Natural killer cell (primary cell): ENCODE data around the gene SPDYC. TPM values are rescaled to one million over a fixed set of nuclear protein-coding genes. Genes with fewer than 3 reads are reported as not detected.

Source experiments
- ATAC-seq, 3 donors: fragments of 150-1000 bp in 2 of 3; fragments of 200-7000 bp in 1 of 3; cut with Tn5 transposase; 1 replicate in 1 of 3; 2 replicates in 2 of 3; pipeline ENCODE4 v1.10.0; 2021; ENCODE audit warnings: mild to moderate bottlenecking in 2 of 3, moderate library complexity in 2 of 3
- DNase-seq, 2 donors: peaks; one replicate each; pipeline versions ENCODE4 v3.0.0 to v3.0.0-alpha.2; 2013 to 2021; ENCODE audit warnings: mixed read lengths in 1 of 2
- H3K27ac ChIP-seq: one replicate; pipeline ENCODE4 v1.5.1; 2013; ENCODE audit warnings: mild to moderate bottlenecking, low read length
- H3K27me3 ChIP-seq: one replicate; pipeline ENCODE4 v1.6.1; 2013; ENCODE audit warnings: low read length; ENCODE audit not compliant: control insufficient read depth, insufficient read depth
- H3K36me3 ChIP-seq: one replicate; pipeline ENCODE4 v1.6.1; 2013; ENCODE audit warnings: low read length; ENCODE audit not compliant: control insufficient read depth, insufficient read depth
- H3K4me1 ChIP-seq: one replicate; pipeline ENCODE4 v1.6.1; 2013; ENCODE audit warnings: low read length; ENCODE audit not compliant: control insufficient read depth, insufficient read depth
- H3K4me3 ChIP-seq: one replicate; pipeline ENCODE4 v1.5.1; 2013; ENCODE audit warnings: low read length
- H3K9me3 ChIP-seq: one replicate; pipeline ENCODE4 v1.6.1; 2013; ENCODE audit warnings: low read length; ENCODE audit not compliant: control insufficient read depth, insufficient read depth
- H3K27ac Mint-ChIP-seq, 2 donors: one replicate each; pipeline ENCODE4 v1.8.0; 2022; ENCODE audit warnings: mild to moderate bottlenecking in 2 of 2, mixed read lengths in 2 of 2, moderate library complexity in 1 of 2
- H3K27me3 Mint-ChIP-seq, 2 donors: one replicate each; pipeline ENCODE4 v1.8.0; 2022; ENCODE audit warnings: low read depth in 2 of 2, mixed read lengths in 2 of 2
- H3K36me3 Mint-ChIP-seq: one replicate; pipeline ENCODE4 v1.8.0; 2022; ENCODE audit warnings: mixed read lengths
- H3K4me1 Mint-ChIP-seq, 2 donors: one replicate each; pipeline ENCODE4 v1.8.0; 2022; ENCODE audit warnings: mixed read lengths in 2 of 2
- H3K4me3 Mint-ChIP-seq: one replicate; pipeline ENCODE4 v1.8.0; 2022; ENCODE audit warnings: mild to moderate bottlenecking, moderate library complexity, mixed read lengths
- H3K9me3 Mint-ChIP-seq, 2 donors: one replicate each; pipeline ENCODE4 v1.8.0; 2022; ENCODE audit warnings: mixed read lengths in 2 of 2
- WGBS: methylation state at CpG from one replicate; pipeline ENCODE4 v1.1.7; 2013; ENCODE audit warnings: missing lambda C conversion rate; ENCODE audit not compliant: insufficient coverage; 5-methylcytosine and 5-hydroxymethylcytosine counted together
- intact Hi-C: fragments of 100-400 bp; cut with micrococcal nuclease; formaldehyde crosslinking; loops from one replicate; pipeline ENCODE4 v1.14.2; 2022
- total RNA-seq, 4 donors: library from RNA; stranded (reverse); fragments of 120-200 nt in 1 of 4; gene quantifications; one replicate each; pipeline versions ENCODE4 v1.2.3 to v1.2.4, GENCODE V29; 2013 to 2022
- TF ChIP-seq, protein P1 (sequence below): fragments of 200-600 bp; IDR thresholded peaks from one replicate; pipeline ENCODE4 v1.8.0; 2022; ENCODE audit warnings: antibody characterized with exemption

Gene SPDYC
- total RNA-seq, 3 donors from 2014 or later (not counting 1 experiment from before 2014, with no cell fraction given) = not detected

DNA sequence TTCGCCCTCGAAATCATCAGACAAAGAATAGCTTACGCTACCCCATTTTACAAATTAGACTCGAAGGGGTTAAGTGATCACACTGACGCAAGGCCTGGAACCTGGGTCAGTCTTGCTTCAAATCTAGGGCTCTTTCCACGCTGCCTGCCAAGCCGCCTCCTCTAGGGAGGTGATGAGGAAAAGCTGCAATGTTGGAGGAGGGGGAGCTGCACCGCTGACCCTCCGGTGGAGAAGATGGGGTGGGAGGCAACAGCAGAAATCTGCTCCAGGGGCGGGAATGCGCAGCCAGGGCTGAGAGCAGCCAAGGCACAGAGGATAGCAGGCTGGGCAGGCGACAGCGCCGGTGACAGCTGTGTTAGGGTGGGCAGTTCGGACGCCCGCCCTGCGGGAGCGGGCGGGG is 36.3 kb upstream of the SPDYC start:
- H3K27me3 ChIP-seq = no peaks in the 10 kb centered on the region
- peaks cover 53% of the 10 kb centered on the region for H3K4me1 ChIP-seq
- H3K9me3 Mint-ChIP-seq = no peaks in the 10 kb centered on the region
- TF ChIP-seq, protein P1, sequence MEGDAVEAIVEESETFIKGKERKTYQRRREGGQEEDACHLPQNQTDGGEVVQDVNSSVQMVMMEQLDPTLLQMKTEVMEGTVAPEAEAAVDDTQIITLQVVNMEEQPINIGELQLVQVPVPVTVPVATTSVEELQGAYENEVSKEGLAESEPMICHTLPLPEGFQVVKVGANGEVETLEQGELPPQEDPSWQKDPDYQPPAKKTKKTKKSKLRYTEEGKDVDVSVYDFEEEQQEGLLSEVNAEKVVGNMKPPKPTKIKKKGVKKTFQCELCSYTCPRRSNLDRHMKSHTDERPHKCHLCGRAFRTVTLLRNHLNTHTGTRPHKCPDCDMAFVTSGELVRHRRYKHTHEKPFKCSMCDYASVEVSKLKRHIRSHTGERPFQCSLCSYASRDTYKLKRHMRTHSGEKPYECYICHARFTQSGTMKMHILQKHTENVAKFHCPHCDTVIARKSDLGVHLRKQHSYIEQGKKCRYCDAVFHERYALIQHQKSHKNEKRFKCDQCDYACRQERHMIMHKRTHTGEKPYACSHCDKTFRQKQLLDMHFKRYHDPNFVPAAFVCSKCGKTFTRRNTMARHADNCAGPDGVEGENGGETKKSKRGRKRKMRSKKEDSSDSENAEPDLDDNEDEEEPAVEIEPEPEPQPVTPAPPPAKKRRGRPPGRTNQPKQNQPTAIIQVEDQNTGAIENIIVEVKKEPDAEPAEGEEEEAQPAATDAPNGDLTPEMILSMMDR = no peak
- peak overlapping the region; percentile 99 for H3K27ac ChIP-seq
- intact Hi-C loops = loop anchor here (2.0 kb wide), 1 partner anchor 17 kb away; the partner anchor contains the start of gene ZNHIT2
- H3K36me3 ChIP-seq = peaks cover 39% of the 10 kb centered on the region
- peak overlapping the region; percentile 99 for H3K27ac Mint-ChIP-seq
- H3K4me3 Mint-ChIP-seq = peak overlapping the region; percentile 98
- peak overlapping the region; percentile 92 for H3K4me3 ChIP-seq
- ATAC-seq (no peak), DNase-seq (peak in 1 of 2 donors; percentile 31)
- peaks cover 32 to 52% of the 10 kb centered on the region in 2 donors for H3K4me1 Mint-ChIP-seq
- H3K36me3 Mint-ChIP-seq = no peaks in the 10 kb centered on the region
- WGBS = 0% methylated on average over 18 of the region's 20 CpGs
- H3K9me3 ChIP-seq = no peaks in the 10 kb centered on the region
- no peaks in the 10 kb centered on the region for H3K27me3 Mint-ChIP-seq

DNA sequence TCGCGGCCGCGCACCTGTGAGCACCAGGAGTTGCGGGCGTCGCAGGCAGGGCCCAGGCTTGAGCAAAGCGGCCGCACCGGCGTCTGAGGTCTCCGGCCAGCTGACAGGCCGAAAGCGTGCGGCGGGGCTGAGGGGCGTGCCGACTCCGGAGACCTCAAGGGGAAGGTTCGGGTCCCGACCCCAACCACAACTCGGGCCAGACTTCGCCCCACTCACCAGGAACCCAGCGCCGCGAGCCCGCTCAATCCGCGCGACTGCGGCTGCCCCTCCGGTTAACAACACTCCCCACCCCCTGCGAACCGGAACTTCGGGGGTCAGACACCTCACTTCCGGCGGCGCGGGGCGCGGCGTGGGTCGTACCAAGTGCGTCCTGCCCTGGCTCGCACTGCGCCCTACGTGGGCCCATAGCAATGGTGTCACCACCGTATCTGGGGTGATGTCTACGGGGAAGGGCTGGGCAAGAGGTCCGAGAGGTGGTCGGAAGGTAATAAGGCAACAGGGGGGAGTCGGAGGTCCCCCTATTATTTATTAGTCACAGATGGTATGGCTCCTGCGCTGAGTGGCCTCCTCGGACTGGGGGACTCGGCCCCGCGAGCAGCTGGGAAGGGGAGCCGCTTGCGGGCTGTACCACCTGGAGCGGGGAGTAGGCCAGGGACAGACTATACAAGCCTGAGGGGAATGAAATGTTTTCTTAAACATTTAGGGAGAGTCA is 35.6 kb upstream of the SPDYC start, which contains the start of gene SYVN1:
SYVN1 (minus strand) TSS at position 280 of the 712 bp plus-strand sequence. CDS start 918 bp downstream, outside the sequence.
- peaks cover 53% of the 10 kb centered on the region for H3K4me1 ChIP-seq
- WGBS = under 1% methylated on average over 60 of the region's 60 CpGs

DNA sequence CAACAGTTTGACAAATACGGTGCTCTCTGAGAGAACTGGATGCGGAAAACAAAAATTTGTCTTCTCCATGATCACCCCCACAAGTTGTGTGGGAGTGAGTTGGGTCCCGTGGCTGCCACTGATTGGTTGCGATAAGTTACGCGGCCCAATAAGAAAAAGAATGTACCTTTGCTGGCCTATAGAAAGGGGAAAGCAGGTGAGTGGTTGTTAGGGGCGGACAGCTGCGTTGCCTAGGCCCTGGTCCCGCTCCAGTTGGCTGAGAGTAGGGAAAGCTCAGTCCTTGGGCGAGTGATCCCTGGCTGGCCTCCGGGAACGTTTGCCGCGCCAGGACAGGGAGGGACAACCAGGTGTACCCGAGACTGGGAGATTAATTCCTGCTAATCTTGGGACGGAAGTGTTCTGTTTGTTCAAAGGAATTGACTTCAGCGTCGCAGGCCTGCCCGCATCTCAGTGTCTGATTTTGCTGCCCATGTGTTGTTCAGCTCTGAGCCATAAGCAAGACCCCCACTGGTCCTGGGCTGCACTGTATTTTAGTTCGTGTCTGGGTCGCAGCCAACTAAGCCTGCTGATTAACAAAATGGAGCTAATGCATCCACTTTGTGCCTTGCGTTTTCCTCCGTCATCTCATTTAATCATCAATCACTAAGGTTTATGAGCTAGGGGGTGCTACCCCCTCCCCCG is 34.9 kb upstream of the SPDYC start:
- no peaks in the 10 kb centered on the region for H3K9me3 Mint-ChIP-seq
- 4% methylated on average over 24 of the region's 24 CpGs for WGBS
- H3K27ac Mint-ChIP-seq = peak overlapping the region; percentile 99
- no peaks in the 10 kb centered on the region for H3K36me3 Mint-ChIP-seq
- peaks cover 32 to 52% of the 10 kb centered on the region in 2 donors for H3K4me1 Mint-ChIP-seq
- TF ChIP-seq, protein P1 = no peak
- H3K9me3 ChIP-seq = no peaks in the 10 kb centered on the region
- peak overlapping the region; percentile 98 for H3K4me3 Mint-ChIP-seq
- peak; percentile 82 to 92 (median 84) for ATAC-seq
- intact Hi-C loops = loop anchor here (1.0 to 2.0 kb wide), 2 partner anchors 13 to 18 kb away; partner anchors contain the start of genes FAU, MRPL49 and ZNHIT2
- no peaks in the 10 kb centered on the region for H3K27me3 Mint-ChIP-seq
- peak overlapping the region; percentile 92 for H3K4me3 ChIP-seq
- peaks cover 26% of the 10 kb centered on the region for H3K36me3 ChIP-seq
- H3K27ac ChIP-seq = peak overlapping the region; percentile 99
- no peaks in the 10 kb centered on the region for H3K27me3 ChIP-seq
- peaks cover 49% of the 10 kb centered on the region for H3K4me1 ChIP-seq
- peak; percentile 77 to 95 for DNase-seq

More for the DNA sequence above, 35.6 kb upstream of the SPDYC start, which contains the start of gene SYVN1:
- intact Hi-C loops = loop anchor here (2.0 kb wide), 1 partner anchor 18 kb away; the partner anchor contains the start of gene ZNHIT2
- DNase-seq (peak; percentile 91 to 95), ATAC-seq (peak; percentile 75 to 90 (median 82))
- Histone ChIP-seq H3K27me3 (no peaks in the 10 kb centered on the region), H3K9me3 (no peaks in the 10 kb centered on the region), H3K4me3 (peak within 1 kb of the TSS; percentile 92), H3K36me3 (peaks cover 32% of the 10 kb centered on the region), H3K27ac (peak within 1 kb of the TSS; percentile 99)
- Mint-ChIP-seq H3K9me3 (no peaks in the 10 kb centered on the region), H3K27ac (peak within 1 kb of the TSS; percentile 99), H3K27me3 (no peaks in the 10 kb centered on the region), H3K4me1 (peaks cover 32 to 52% of the 10 kb centered on the region in 2 donors), H3K36me3 (no peaks in the 10 kb centered on the region), H3K4me3 (peak within 1 kb of the TSS; percentile 98)
- TF ChIP-seq, protein P1 = no peak
